Measurements from ENCODE around the gene PTPRM.

Gene PTPRM

DNA sequence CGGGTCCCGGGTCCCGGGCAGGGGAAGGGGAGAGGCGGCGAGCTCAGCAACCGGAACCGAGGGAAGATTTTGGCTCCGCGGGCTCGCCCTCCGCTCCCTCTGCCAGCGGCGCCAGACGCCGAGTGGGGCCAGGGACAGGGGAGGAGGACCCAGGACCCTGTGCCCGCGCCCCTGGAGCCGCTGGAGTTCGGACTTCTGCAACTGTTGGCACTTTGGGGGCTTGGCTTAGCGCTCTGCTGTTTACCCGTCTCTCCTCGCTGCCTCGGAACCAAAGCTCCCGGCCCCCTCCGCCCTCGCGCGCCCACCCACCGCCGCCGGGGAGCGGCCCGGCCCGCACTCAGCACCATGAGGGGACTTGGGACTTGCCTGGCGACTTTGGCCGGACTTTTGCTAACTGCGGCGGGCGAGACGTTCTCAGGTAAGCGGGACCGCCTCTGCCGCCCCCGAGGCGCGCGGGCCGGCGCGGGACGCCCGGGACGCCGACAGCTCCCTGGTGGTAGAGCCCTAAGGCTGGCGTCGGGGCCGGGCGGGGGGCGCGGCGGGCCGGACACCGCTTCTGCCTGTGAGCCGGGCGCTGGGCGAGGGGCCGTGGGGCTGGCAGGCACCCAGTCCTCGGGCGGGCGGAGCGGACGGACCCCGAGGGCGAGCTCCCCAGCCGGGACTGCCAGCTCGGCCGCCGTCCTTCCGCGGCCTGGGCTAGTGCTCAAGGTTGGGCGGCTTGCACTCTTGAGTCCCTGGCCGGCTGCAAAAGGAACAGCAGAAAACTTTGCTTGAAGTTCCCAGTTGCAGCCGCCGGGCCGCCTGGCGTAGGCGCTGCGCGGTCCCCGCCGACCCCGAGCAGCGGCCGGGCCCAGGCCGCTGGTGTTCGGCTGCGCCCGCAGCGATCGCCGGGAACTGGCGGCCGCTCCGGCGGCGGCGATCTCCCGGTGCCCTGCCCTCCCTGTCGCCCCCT, 634 bp downstream of the PTPRM start:
- peak; percentile 68 for DNase-seq

DNA sequence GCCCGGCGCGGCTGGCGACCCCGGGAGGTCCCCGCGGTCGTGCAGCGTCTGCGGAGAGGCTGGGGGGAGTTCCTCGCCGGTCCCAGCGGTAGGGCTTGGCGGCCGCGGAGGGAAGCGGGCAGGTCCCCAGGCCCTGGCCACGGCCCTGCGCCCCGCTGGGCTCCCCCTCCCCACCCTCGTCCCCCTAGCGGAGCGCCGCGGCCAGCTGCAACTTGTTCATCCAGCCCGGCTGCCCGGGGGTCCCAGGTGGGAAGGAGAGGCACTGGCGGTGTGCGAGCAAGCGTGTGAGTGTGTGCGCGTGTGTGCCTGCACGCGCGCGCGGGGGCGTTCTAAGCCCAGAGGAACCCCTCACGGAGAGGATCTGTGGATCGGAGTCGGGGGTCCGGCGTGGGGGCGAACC, 1.3 kb downstream of the PTPRM start:
- peak; percentile 68 for DNase-seq

DNA sequence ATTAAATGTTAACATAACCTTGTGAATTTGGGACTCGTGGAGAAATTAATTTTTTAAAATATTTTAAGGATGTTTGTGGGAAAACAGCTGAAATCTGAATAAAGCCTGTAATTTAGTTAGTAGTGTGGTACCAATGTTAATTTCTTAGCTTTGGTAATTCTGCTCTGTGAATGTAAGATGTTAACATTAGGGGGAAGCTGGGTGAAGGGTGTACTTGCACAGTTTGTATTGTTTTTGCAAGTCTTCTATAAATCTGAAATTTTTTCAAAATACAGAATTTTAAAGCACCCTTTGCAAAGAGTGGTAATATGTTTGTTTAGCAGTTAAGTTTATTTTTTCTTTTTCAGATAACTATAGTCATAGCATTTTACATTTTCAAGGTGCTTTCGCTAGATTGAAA, 4.5 kb downstream of the PTPRM start:
- no peak for DNase-seq

DNA sequence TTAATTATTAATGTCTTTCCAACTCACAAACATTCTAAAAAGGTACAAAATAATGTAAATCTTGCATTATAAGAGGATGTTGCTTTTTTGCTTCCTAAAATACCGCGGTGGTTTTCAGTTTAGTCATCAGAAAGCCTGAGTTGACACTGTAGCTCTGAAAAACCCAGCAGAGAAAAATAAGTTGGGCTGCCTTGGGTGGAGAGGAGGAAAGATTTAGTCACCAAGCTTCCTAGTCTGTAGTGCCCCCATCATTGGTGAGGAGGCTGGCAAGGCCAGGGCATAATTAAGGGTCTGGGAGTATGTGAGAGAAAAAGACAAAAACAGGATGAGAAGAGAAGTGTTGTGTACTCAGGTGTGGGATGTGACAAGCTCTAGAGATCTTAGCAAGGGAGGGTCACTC, 5.7 kb downstream of the PTPRM start:
- no peak for DNase-seq

DNA sequence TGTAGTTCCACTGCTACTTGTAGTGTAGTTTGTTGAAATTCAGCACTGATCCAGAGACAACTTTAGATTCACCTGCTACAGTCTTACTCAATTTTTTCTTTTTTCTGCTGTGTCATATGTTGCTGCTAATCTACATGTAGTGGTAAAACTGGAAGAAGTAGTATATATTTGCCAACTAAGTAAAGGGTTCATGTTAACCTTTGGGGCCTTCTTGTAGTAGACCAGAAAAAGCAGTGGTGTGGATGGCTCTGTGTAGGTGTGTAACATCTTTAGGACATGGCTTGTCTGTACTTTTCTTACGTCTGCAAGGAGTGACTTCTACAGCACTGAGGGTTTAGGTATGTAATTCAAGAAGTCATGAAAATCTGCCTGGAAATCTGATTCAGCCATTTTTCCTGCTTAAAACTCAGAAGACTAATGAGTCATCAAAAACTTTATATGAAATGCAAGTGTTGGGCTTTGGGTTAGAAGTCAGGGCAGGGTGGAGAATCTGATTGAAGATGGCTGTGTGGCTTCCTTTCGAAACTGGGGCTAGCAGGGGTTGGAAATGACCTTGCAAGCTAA, 8.4 kb downstream of the PTPRM start:
- no peak for DNase-seq

DNA sequence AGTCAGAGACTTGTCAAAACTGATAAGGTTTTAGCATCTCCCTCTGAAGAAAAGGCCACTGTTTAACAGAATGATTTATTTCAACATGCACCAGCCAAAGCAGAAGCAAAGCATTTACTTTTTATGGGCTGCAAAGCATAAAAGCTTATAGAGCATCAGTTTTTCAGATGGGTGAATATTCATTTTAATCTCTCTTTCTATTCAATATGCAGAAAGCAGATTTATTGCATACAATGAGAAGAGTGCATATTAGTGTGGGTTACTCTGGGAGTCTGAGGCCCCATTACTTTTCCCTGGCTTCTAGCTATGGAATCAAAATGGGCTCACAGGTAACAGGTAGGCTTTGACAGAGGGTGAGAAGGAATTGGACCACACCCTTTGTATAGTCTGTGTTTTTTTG, 9.0 kb downstream of the PTPRM start:
- DNase-seq: no peak

DNA sequence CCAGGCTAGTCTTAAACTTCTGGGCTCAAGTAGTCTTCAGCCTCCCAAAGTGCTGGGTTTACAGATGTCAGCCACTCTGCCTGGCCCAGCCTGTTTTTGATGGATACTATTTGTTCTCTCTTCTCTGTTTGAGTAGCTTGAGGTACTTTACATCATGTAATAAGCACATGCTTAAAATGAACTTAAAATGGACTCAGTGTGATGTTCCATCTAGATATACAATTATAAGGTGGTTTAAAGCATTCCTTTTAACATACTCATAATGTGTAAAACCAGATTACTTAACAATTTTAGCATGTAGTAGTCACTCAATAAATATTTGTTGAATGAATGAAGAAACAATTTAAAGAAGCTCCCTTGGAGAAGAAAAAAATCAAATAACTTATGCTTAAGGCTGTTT, 9.6 kb downstream of the PTPRM start:
- no peak for DNase-seq

DNA sequence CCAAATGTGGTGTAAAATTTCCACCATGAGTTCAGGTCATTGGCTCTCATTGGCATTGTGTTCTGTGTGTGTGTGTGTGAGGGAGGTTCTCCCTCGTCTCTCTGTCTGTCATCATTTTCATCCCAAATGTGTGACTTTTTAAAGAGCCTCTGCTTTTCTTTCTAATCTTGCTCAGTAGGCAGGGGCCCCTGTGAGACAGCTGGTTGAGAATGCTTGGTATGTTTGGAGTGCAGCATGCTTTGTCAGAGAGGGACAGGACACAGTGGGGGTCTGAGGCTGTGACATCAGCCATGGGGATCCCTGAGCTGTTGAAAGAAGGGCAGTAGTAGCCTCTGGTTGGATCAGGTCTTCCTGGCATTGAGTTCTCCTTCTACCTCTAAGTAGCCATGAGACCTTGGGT, 10.6 kb downstream of the PTPRM start:
- DNase-seq: no peak

DNA sequence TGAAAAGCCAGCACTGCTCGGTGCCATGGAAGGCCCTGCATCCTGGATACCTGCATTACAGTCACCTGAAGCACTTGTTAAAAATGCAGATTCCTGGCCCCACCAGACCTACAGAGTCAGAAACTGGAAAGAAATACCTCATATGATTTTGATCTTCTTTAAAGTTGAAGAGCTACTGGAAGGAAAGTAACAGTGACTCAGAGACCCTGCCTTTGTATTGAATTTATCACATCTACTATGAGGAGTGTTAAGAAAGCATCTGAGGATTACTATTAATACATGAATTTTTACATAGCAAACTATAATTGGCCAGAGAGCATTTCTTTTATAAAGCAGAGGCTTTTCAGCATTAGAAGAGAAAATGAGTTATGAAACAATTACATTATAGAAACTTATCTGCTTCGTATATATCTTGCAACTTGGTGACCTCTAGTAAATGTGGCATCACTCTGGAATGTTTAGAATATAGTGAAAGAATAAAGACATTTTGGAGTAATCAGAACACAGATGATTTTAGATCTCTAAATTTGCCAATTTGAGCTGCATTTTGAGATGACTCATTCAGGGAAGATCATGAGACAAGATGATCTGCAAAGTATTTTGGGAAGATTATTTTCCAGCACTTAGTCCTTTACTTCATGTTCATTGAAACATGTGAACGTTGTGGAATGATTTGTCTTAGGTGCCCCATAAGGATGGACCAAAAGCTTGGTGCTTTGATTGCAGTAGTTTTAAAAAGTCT, 12.2 kb downstream of the PTPRM start:
- no peak for DNase-seq

DNA sequence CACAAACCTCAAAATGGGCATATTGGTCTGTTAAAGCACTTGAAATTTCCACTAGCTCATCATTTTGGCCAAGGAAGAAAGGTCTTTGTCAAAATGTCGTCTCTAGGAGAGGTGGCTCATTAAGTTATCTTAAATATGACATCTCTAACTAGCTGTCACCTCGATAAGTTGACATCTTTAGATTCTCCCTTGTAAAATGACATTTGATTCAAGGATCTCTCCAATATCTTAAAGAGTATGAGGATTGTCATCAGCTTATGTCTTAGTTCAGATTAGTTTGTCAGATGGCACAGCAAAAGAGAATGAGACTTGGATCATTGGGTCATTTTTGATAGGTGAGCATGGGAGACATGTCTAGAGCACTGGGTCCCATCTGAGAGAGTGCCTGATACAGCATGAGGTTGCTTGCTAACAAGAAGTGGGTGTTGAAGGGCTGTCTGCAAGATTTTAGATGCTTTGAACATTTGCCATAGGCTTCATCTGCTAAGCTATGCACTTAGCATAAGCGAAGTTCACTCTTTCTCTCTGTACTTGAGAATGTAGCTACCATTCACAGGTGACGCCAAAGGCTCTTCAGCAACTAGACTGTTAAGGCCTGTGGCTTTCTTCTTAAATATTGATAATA, 12.9 kb downstream of the PTPRM start:
- no peak for DNase-seq

DNA sequence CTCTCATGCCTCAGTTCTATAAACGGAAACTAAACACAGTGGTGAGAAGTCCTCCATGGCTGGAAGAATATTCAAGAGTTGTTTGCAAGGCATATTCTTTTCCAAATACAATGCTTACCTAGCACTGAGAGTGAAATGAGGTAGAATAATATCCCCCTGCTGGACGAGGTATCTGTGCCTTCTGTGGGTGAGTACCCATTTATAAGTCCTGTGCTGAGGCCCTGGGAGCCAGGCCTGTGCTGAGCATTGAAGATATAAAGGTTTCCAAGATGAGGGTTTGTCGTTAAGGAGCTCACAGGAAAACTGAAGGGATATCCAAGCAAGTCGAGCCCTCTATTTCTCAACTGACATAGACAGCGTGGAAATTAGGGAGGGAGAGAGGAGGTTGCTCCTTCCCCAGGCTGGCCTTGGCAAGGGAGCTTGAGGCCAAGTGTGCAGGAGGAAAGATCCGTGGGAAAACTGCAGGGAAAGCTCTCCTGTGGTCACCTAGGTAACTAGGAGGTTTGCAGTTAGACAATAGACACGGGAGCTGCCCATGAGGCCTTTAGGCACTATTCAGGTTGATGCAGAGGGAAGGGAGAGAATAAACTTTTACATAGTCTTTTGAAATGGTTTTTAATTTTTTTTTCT, 17.6 kb downstream of the PTPRM start:
- DNase-seq: no peak

DNA sequence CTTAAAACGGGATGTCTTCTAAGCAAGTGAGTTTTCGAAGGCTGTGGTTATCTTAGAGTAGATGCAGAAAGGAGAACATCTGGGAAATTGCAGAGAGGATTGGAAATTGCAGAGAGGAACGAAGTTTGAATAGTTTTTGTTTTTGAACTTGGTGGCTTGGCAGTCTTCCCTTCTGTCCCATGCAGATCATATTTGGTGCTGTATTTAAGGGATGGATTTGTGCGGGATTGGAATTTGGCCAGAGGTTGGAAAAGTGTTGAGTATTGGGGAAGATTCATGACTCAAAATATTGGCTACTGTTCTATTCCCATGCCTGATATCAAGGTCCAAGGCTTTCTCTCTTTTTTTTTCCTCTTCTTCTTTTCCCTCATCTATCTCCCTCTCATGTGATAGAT, 18.2 kb downstream of the PTPRM start:
- no peak for DNase-seq

DNA sequence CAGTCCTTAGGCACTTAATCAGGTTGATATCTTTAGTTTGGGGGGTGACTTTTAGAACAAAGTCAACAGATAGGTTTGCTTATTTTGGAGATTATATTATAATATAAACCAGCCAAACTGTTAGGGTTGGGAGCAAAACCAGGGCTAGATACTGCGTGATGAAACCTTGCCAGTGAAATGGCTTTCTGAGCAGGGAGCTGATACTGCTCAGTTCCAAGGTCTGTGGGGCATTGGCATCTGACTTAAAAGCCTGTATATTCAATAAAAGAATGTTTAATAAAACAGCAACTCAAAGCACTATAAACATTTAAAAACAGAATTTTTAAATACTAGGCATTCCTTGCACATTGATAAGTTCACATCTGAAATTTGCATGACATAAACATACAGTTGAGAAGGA, 19.3 kb downstream of the PTPRM start:
- no peak for DNase-seq

DNA sequence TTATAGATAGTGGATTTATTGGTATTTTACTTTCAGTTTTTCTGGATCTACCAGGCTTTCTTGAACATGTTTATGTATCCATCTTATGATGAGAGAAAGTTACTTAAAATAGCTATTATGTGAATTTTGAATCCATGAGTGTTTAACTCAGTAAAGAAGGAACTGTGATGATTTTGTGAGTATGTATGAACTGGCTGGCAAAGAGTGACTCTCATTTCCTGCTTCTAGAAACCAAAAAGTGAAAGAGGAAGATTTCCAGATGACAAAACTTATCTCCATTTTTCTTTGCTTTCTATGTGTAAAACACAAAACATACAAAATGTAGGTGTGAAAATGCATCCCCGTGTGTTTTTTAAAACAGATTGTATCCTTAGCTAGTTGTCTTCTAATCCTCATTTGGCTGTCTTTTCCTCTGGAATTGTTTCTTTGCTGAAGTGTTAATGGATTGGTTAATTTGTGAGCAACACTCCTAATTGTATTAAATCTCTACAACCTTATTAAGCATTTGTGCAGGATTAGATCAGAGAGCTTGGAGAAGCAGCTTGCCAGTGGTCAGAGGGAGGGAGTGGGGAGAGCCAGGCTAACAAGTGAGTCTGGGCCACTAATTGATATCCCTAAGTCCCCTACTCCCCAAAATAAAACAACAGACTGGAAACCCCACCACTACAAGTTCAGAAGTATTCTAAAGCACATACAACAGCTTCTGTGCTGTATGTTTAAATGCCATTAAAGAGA, 23.9 kb downstream of the PTPRM start:
- DNase-seq: no peak

DNA sequence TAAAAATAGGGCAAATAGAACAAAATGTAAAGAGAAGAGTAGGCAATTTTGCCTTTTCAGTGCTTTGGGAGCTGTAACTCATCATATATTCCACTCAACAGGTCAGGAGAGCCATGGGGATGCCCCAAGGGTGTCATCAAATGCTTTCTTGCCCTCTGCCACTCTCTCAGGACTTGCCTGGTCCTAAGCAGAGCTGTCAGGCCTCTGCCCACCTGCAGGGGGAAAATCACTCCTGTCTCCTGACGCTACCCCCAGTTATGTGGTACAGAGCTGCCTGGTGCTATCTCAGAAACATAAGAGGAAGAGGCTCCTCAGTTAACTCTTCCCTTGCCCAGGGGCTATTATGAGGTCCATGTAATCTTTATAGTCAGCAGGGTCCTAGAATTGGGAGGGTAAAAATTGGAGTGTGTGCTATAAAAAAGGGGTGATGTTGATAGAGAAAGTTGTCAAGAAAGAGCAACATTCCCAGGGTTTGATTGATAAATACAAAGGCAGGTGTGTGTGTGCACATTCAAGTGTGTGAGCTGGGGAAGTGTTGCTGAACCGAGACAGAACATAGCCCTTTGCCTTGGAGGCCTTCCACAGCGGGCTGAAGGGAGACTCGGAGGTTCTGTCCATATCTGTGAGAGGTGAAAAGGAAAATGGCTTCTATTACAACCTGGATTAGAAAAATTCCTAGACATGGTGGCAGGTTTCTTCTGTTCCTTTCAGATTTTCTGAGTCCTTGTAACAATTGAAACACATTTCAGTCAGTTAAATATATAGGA, 25.4 kb downstream of the PTPRM start:
- DNase-seq: no peak

DNA sequence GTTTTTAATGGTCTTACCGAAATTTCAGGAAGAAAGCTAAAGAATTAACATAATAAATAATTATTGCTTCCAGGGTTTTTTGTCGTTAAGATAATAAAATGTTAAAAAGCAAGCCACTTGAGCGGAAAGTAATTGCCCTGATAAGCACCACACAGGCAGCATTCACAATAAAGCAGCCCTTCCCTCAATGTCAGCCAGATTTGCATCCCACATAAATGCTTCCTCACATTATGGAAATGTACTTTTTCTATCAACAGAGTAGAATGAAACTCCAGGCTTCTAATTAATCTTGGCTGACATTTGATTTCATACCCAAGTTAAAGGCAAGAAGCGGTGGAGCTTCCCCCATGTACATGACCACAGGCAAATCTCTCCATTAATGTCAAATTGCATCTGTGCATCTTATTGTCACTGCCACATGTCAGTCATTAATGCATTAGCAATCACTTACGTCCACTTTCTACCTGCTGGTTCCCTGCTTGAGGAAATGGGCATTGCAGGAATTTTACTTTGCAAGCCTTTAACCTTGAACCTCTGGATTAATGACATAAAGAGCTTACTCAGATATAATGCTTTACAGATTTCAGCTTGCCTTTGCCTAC, 26.2 kb downstream of the PTPRM start:
- no peak for DNase-seq

DNA sequence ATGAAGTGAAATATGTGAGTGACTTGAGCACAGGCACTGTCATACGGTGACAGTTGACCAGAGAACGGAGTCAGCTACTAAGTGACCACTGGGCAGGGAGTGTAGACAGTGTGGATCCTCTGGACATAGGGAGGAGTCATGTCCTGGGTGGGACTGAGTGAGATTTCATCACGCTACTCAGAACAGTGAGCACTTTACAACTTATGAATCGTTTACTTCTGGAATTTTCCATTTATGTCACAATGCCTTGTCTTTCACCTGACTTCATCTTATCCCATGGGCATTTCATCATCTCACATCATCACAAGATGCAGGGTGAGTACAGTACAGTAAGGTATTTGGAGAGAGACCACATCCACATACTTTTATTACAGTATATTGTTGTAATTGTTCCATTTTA, 29.0 kb downstream of the PTPRM start:
- DNase-seq: no peak

DNA sequence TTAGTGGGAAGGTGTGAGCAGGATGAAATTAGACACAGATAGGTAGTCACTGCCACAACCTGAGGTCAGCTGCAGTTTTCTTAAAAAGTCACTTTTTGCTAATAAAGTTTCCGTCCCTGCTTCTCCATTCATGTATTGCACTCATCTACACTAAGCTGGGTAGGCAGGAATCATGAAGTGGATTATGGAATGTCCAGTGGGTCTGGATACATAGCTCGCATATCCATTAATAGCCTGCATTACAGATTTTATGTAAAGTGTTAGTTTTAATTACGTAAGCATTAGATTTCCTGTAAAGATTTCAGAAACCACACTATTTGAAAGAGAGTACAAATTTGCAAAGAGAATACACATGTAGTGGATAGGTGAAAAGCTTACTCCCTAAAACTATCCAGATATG, 30.4 kb downstream of the PTPRM start:
- no peak for DNase-seq

DNA sequence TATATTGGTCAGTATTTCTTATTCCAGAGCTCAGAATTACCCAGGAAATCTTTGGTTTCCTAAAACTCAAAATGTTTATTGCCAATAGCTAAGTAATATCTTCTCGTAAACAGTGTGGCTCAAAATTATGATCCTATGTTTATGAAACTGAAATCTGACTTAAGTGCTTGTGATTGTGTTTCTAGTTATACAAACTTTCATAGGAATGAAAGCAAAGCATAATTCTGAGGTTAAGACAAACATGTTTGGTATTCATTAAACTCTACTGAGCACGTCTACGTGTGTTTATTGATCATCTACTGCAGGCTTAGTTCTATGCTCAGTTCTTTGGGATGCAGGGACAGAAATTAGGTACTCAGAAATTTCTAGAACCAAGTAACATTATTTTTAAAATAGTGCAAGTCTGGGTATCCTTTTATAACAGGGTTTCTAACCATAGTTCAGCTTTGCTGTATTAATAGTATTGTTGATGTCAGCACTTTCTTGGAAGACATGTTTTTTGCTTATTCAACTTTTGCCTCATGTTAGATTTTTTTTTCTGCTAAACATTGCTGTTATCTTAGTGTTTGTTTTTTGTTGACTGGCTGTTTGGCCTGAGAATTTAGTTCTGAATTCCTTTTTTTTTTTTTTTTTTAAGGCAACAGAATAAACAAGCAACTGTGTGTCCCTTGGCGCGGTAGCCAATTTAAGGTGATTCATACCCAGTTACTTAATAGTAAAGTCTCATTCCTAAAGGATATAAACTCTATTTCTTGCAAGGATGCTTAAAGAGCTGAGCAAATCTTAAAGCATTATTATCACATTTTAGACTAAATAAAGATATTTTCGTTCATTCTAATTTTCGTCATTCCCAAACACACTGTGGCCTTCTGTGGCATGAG, 31.3 kb downstream of the PTPRM start:
- DNase-seq: no peak

DNA sequence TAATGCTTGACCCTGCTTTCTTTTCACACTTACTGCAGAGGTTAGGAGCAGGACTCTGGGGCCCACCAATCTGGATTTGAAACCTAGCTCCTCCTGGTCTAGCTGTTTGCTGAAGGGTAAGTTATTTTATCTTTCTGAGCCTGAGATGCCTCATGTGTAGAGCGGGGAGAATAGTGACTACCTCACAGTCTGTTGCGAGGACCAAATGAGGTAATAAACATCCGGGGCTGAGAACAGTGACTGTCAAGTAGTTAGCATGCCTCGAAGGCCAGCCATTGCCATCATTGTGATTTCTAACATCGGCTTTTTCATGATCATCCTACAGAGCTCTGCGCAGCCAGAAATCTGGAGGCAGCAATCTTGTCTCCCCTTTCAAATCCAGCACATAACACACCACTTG, 32.9 kb downstream of the PTPRM start:
- no peak for DNase-seq
